Colonic mucosa (tissue), 4 donors: ENCODE measurements around the gene CBX7. TPM values are rescaled to one million over a fixed set of nuclear protein-coding genes. Genes with fewer than 3 reads are reported as not detected.
A peak's percentile ranks its signal among the peaks of the same experiment; 100 is the strongest.

Experiments used
- DNase-seq: peaks from one replicate; pipeline ENCODE4 v3.0.0-alpha.2; 2020
- H3K27ac ChIP-seq: fragments of 200-600 bp; one replicate; pipeline ENCODE4 v1.8.0; 2021
- H3K27me3 ChIP-seq: fragments of 200-600 bp; one replicate; pipeline ENCODE4 v1.8.0; 2021
- H3K36me3 ChIP-seq: fragments of 200-600 bp; one replicate; pipeline ENCODE4 v1.8.0; 2021
- H3K4me1 ChIP-seq: fragments of 200-600 bp; one replicate; pipeline ENCODE4 v1.8.0; 2021; ENCODE audit warnings: mild to moderate bottlenecking
- H3K4me3 ChIP-seq: fragments of 200-600 bp; one replicate; pipeline ENCODE4 v1.8.0; 2021
- H3K9ac ChIP-seq, 2 donors: one replicate each; pipeline ENCODE4 v1.7.0; 2013; ENCODE audit warnings: control low read depth in 2 of 2, low read depth in 2 of 2, low read length in 2 of 2
- H3K9me3 ChIP-seq: fragments of 200-600 bp; one replicate; pipeline ENCODE4 v1.8.0; 2021
- intact Hi-C: fragments of 100-400 bp; cut with DNase I; formaldehyde crosslinking; loops from one replicate; pipeline ENCODE4 v1.14.1; 2022
- total RNA-seq, 2 donors: library from RNA; stranded (reverse); fragmentation: NEBNext Ultra II Directional in 1 of 2; extraction: Animal tissue kit (Norgen Biotek cat#: 25700) in 1 of 2; gene quantifications; one replicate each; pipeline ENCODE4 v1.2.1, GENCODE V29; 2021
- TF ChIP-seq, protein P1 (sequence below): fragments of 200-600 bp; IDR thresholded peaks from one replicate; pipeline ENCODE4 v1.8.0; 2022; ENCODE audit warnings: antibody characterized with exemption, mild to moderate bottlenecking
- donor health status: healthy.
- donor health status: DM: no; HTN: no; CAD: no.
- donor health status: DM: no; HTN: no; CAD: no.

The CBX7 gene
- total RNA-seq, 2 donors from 2014 or later: 15.0 to 21.1 TPM

DNA sequence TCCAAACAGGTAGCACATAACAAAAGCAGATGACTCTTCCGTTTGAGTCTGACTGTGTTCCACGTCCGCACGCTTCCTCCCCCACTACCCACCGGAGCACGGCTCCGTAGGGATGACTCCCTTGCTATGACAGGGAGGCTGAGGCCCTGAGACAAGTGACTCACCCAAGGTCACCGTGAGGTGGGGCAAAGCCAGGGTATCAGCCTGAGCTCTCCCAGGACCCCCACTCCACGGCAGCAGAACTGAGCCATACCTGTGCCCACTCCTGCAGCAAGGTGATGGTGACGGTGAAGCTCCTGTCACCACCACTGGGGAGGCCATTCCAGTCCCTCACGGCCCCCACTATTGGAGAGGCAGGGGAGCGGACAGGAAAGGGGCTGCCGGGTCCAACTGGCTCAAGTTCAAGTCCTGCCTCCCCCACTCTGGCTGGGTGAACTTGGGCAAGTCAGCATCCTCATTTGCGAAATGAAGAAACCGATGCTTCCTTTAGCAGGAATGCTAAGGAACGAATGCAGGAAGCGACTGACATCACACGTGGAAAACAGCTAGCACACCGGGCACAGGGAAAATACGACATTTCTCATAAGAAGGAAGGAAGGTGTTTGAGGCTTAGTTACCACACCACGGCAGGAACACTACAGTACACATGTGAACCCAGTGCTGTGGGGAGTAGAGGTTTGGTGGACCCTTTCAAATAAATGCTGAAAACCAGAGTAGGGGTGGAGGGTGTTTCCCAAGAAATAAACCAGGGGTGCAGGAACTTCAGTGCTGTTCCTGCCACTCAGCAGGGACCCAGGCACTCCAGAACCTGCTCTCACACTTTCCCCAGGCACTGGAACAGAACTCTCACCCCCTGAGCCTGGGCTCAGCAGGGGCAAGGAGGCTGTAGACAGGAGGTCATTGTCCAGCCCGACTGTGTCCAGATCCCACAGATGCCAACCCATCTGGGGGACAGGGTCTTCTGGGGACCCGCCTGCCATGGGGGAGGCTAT is 32.4 kb upstream of the CBX7 start:
- Histone ChIP-seq H3K9me3 (no peaks in the 10 kb centered on the region), H3K27me3 (no peaks in the 10 kb centered on the region), H3K27ac (peak overlapping the region; percentile 3), H3K9ac (peak overlapping the region; percentile 24 to 34), H3K4me1 (no peaks in the 10 kb centered on the region), H3K36me3 (no peaks in the 10 kb centered on the region), H3K4me3 (no peak overlapping the region)
- DNase-seq: no peak
- TF ChIP-seq, protein P1, sequence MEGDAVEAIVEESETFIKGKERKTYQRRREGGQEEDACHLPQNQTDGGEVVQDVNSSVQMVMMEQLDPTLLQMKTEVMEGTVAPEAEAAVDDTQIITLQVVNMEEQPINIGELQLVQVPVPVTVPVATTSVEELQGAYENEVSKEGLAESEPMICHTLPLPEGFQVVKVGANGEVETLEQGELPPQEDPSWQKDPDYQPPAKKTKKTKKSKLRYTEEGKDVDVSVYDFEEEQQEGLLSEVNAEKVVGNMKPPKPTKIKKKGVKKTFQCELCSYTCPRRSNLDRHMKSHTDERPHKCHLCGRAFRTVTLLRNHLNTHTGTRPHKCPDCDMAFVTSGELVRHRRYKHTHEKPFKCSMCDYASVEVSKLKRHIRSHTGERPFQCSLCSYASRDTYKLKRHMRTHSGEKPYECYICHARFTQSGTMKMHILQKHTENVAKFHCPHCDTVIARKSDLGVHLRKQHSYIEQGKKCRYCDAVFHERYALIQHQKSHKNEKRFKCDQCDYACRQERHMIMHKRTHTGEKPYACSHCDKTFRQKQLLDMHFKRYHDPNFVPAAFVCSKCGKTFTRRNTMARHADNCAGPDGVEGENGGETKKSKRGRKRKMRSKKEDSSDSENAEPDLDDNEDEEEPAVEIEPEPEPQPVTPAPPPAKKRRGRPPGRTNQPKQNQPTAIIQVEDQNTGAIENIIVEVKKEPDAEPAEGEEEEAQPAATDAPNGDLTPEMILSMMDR: no peak
- intact Hi-C loops: no loop called here

DNA sequence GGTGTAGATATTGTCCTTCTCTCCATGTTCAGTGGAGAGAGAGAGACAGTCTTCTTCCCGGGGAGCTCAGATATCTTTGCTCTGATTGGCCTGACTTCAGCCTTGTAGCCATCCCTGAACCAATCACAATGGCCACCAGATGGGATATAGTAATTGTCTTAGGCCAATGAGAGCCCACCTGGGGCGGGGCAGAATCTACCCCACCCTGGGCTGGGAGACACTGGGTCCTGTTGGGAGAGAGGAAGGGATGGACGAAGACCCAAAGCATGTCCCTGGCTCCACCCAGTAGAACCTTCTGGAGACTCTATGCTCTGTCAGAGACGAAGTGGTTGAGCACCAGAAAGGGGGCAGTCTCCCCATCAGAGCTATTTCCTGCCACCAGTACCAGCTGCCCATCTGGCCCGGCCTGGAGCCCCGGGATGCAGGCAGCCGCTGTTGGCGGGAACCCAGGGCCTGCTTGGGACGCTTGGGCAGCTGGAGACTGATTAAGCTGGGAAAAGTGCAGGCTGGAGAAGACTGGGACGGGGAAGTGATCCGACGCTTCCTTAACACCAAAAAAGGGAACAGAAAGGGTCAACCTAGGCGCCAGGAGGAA is 31.6 kb upstream of the CBX7 start:
- Histone ChIP-seq H3K4me1 (no peaks in the 10 kb centered on the region), H3K9me3 (no peaks in the 10 kb centered on the region), H3K27me3 (no peaks in the 10 kb centered on the region), H3K4me3 (no peak overlapping the region), H3K9ac (peak overlapping the region; percentile 24 to 34), H3K27ac (peak overlapping the region; percentile 3), H3K36me3 (no peaks in the 10 kb centered on the region)
- intact Hi-C loops: no loop called here
- TF ChIP-seq, protein P1: no peak
- DNase-seq: no peak

DNA sequence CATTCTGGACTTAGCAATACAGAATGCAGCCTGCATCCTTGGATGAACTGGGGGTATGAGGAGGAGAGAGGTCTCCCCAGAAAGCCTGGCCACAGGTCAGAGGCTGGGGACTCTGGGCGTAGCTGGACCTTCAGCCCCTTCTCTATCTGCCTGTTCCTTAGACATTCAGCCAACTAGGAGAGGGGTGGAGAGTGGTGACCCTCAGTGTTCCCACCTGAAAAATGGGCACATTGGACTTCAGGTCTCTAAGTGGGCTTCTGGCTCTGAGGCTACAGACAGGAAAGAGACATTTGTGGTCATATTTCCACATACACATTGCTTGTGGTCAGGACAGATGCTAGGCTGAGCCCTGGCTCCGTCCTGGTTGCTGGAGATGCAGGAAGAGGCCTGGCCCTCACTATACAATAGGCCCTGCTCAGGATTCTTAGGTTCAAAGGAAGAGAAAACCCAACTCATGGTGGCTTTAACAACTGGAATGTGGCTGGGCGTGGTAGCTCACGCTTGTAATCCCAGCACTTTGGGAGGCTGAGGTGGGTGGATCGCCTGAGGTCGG is 30.1 kb upstream of the CBX7 start:
- no peaks in the 10 kb centered on the region for H3K27me3 ChIP-seq
- no peak overlapping the region for H3K27ac ChIP-seq
- no peaks in the 10 kb centered on the region for H3K4me1 ChIP-seq
- TF ChIP-seq, protein P1: no peak
- intact Hi-C loops: no loop called here
- no peak for DNase-seq
- no peak overlapping the region for H3K4me3 ChIP-seq
- H3K9ac ChIP-seq: no peak overlapping the region
- no peaks in the 10 kb centered on the region for H3K9me3 ChIP-seq
- H3K36me3 ChIP-seq: no peaks in the 10 kb centered on the region

DNA sequence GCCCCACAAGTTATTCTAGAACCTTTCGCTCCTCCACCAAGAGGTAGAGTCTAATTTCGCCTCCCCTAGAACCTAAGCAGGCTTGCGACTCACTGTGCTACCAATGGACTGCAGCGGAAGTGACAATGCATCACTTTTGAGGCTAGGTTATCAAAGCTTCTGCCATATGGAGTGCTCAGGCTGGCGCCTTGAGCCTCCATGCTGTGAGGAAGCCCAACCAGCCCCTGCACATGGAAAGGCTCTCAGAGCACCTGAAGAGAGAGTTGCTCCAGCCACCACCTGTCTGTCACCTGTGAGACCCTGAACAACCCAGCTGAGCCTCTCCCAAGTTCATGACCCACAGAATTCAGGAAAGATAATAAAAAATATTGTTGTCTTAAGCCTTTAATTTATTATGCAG is 29.3 kb upstream of the CBX7 start:
- Histone ChIP-seq H3K36me3 (no peaks in the 10 kb centered on the region), H3K9ac (no peak overlapping the region), H3K27me3 (no peaks in the 10 kb centered on the region), H3K27ac (no peak overlapping the region), H3K4me3 (no peak overlapping the region), H3K4me1 (no peaks in the 10 kb centered on the region), H3K9me3 (no peaks in the 10 kb centered on the region)
- TF ChIP-seq, protein P1: no peak
- no peak for DNase-seq
- intact Hi-C loops: no loop called here

DNA sequence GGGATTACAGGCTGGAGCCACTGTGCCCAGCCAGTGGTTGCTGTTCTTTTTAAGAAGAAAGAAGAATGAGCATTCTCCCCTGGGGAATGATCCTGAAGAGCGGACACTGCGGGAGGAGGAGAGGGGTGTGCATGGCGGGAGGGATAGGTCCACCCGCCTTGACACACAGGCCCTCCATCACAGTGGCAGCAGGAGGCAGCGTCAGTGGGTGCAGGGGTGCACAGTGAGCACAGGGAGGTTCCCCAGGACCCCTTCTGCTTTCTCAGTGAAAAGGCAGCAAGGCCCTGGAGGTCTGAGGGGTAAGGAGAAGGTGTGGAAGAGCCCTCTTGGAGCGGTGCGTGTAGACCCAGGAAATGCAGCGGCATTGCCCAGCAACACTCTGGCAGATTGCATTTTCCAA is 28.9 kb upstream of the CBX7 start:
- H3K27me3 ChIP-seq: no peaks in the 10 kb centered on the region
- no peak for DNase-seq
- H3K36me3 ChIP-seq: no peaks in the 10 kb centered on the region
- no peak overlapping the region for H3K4me3 ChIP-seq
- intact Hi-C loops: no loop called here
- no peak overlapping the region for H3K27ac ChIP-seq
- H3K9me3 ChIP-seq: no peaks in the 10 kb centered on the region
- no peak overlapping the region for H3K9ac ChIP-seq
- TF ChIP-seq, protein P1: no peak
- no peaks in the 10 kb centered on the region for H3K4me1 ChIP-seq
